Germinal center (tissue), 1 donor: Measurements from ENCODE around the gene CDT1.
A peak's percentile ranks its signal among the peaks of the same experiment; 100 is the strongest.

Source experiments
- DNase-seq: peaks from one replicate; pipeline ENCODE4 v3.0.0; 2012; ENCODE audit warnings: mixed read lengths, low spot score

CDT1 gene

DNA sequence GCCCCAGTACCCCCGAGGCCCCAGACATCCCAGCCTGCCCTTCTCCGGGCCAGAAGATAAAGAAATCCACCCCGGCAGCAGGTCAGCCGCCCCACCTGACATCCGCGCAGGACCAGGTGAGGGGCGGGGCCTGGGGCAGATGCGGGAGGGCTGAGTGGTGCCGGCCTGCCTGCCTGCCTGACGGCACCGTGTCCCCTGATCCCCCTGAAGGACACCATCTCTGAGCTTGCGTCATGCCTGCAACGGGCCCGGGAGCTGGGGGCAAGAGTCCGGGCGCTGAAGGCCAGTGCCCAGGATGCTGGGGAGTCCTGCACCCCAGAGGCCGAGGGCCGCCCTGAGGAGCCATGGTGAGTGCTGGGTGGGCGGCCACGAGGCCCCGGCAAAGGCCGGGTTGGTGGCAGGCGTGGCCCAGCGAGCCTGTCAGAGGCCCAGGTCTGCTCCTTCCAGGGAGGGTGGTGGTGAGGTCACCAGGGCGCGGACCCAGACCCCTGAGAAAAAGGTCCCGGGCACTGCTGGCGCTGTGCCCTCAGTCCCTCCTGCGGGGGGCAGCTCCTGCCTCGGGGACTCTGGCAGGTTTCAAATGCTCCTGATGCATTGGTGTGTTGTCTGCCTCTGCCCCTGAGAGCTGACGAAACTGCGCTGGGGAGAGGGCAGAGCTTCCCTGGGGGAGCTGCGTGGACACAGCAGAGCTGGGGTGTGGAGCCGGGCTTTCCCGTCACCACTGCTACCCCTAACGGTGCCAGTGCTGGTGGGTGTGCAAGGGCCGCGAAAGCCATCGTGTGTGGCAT, 1.2 kb downstream of the CDT1 start:
- peak; percentile 59 for DNase-seq

DNA sequence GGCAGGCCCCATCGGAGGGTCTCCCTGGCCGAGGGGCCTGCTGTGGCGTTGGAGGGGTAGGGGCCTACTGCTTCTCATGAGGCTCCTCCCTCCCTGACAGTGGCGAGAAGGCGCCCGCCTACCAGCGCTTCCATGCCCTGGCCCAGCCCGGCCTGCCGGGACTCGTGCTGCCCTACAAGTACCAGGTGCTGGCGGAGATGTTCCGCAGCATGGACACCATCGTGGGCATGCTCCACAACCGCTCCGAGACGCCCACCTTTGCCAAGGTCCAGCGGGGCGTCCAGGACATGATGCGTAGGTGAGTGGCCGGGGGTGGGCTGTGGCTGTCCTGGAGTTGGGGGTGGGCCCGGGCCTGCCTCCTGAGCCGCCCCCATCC, 1.7 kb downstream of the CDT1 start:
- DNase-seq = no peak

- no peak for DNase-seq
These were observed 2.4 kb downstream of the CDT1 start for GRCh38 chr16:88805887-88806393.

GRCh38 chr16:88806491-88807111, 3.0 kb downstream of the CDT1 start:
- DNase-seq = no peak

DNA sequence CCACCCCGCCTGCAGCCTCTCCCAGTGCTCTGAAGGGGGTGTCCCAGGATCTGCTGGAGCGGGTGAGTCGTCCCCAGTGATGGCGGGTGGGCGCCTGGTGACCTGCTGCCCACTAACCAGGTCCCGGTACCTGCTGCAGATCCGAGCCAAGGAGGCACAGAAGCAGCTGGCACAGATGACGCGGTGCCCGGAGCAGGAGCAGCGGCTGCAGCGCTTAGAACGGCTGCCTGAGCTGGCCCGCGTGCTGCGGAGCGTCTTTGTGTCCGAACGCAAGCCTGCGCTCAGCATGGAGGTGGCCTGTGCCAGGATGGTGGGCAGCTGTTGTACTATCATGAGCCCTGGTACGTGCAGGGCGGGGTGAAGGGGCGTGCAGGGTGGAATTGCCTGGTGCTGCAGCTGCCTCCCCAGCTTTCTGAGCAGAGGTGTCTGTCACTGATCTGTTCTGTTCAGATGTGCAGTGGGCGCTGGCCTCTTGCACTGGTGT, 3.6 kb downstream of the CDT1 start:
- no peak for DNase-seq

- DNase-seq = no peak
These were observed 4.3 kb downstream of the CDT1 start for GRCh38 chr16:88807626-88808453.

- no peak for DNase-seq
These were observed 5.6 kb downstream of the CDT1 start for GRCh38 chr16:88809068-88809675.

DNA sequence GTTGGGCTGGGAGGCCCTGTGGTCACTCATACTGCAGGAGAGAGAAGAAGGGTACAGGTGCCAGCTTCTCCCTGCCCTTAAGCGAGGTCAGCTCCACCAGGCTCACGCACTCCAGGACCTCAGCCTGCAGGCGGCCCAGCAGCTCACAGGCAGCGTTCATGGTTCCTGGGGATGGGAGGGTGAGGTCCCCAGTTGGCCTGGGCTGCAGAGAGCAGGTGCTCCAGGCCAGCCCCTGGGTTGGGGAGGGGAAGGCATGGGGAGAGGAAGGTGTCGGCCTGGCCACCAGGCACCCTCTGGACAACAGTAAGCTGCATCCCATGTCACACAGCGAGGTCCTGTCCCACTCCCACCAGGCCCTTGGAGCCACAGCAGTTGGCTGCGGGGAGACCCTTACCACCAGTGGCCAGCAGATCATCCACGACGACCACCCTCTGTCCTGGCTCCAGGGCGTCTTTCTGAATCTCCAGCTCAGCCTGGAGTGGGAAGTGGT, 6.1 kb downstream of the CDT1 start:
- no peak for DNase-seq

DNA sequence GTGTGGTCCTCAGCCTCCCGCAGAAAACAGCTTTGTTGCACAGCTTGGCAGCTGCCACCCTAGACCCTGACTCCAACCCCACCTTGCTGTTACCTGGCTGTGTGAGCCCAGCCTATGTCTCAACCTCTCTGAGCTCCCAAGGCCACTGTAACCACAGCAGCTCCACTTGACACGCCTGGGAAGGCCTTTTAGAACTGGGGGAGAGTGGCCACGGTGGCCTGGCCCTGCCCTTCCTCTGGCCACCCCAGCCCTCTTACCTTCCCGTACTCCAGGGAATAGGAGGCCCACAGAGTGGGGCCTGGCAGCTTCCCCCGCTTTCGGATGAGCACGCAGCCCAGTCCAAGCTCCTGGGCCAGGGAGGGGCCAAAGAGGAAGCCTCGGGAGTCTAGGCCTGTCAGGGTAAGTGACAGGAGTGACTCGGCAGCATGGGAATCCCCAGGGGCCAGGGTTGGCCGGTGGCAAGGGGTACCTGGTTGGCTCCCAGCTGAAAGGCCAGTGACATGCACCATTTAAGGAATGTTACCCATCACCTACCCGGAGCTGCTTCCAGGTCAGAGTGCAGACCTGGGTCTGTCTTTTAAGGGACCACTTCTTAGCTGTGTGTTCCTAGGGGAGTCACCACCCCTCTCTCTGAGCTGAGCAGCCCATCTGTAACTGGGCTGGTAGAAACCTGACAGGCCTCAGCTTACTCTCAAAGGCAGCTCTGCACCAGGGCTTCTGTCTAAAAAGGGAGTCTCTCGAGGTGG, 6.8 kb downstream of the CDT1 start:
- no peak for DNase-seq

- DNase-seq = peak; percentile 57
These were observed 7.6 kb downstream of the CDT1 start for GRCh38 chr16:88810912-88811768.

DNA sequence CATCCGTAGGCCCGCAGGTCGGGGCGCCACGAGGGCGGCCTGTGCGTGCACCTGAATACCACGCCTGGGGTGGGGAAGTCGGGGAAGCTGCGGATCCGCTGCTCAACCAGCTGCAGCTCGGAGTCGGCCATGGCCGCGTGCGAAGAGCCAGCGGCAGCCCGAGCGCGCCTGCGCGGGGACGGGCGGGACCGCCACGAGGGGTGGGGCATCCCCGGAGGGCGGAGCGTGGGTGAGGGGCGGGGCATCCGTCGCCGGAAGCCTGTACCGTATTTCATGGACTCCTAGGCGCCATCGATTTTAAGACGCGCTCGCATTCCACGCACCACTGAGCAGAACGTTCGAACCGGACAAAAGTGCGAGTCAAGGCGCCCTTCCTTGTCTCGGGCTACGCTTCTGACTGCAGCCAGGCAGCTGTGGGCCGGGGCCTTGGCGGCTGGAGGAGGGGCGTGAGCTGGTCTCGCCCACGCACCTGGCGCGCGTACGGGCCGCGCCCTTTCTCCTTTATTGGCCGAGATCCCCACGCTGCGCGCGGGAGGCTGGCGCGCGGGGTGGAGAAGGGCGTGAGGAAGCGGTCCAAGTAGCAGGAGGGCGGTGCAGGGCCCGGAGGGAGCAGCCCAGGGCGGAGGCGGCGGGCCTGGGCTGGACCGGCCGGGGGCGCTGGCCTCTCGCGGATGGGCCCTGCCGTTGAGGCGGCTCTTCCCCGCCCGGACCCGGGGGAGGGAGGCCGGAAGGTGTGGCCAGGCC, 8.4 kb downstream of the CDT1 start, which contains the start of gene APRT:
Gene APRT, minus strand, starts transcription at position 160 of the 744 bp plus-strand sequence. Its CDS starts 29 bp downstream, at position 131.
- peak; percentile 97 for DNase-seq

- no peak for DNase-seq
These were observed 9.1 kb downstream of the CDT1 start for GRCh38 chr16:88812513-88813268.

GRCh38 chr16:88813269-88814143, 9.9 kb downstream of the CDT1 start:
- no peak for DNase-seq

GRCh38 chr16:88814144-88814502, 10.5 kb downstream of the CDT1 start:
- DNase-seq = no peak

DNA sequence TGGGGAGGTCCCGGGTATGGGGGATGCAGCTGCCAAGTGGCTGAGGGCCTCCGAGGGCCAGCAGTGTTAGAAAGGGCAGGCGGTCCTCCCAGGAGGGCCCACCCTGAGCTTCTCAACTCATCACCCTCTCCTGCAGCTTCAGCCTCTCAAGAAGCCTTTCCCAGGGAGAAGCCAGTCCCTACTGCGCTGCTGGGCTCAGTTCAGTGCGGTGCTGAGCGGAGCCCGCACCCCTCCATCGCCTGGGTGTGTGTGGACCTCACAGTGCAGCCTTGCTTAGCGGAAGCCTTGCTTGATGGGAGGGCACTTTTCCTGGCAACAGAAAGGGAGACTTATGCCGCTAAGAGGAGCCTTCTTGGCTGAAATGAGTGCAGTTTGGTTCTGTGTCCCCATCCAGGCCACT, 11.6 kb downstream of the CDT1 start:
- DNase-seq = no peak

DNA sequence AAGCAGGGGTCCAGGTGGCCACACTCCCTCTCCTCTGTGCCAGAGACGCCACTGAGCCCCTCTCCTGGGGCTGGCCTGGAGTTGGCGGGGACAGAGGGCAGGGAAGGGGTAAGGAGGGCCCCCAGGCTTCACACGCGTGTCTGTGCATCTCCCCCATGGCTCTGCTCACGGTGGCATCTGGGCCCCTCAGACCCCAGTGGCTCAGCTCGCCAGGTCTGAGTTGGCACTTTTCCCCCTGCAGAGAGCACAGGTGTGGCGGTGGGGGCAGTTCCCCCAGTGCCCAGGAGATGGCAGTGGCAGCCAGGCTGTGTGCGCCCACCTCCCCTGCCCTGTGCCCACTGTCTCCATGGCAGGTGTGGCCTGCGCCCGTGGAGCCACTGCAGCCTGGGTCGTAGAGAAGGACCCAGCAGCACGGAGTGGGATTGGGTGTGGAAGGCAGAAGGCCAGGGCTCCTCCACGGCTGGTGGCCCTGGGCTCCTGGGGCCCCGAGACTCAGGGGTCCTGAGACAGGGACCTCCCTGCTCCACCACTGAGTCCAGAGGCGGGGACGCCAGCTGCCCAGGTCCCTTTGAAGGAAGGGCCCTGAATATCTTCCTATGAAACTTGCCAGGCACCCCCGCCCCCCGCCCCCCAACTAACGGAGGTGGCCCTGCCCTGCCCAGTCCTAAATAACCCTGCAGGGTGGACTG, 12.5 kb downstream of the CDT1 start:
- DNase-seq = peak; percentile 61
